Gastroesophageal sphincter (tissue), 3 donors: Measurements from ENCODE around the gene ECEL1.

Experiments
- EP300 ChIP-seq: sonication (generic); formaldehyde crosslinking; IDR thresholded peaks from one replicate; pipeline ENCODE4 v1.6.1; 2017; ENCODE audit warnings: antibody characterized with exemption, mild to moderate bottlenecking
- POLR2A ChIP-seq, 2 donors: fragments of 450-650 bp; IDR thresholded peaks; one replicate each; pipeline ENCODE4 v1.6.1; 2017; ENCODE audit warnings: antibody characterized with exemption in 2 of 2, mild to moderate bottlenecking in 2 of 2, moderate library complexity in 1 of 2
- POLR2AphosphoS5 ChIP-seq: sonication (generic); formaldehyde crosslinking; IDR thresholded peaks from one replicate; pipeline ENCODE4 v1.6.1; 2017; ENCODE audit warnings: antibody characterized with exemption
- TF ChIP-seq, protein P1 (sequence below), 4 experiments: fragments of 200-600 bp in 2 of 4; fragments of 450-650 bp in 2 of 4; sonication (generic) in 1 of 4; IDR thresholded peaks; one replicate each; pipeline ENCODE4 v1.5.1; 2017 to 2019; ENCODE audit warnings: antibody characterized with exemption in 4 of 4, mild to moderate bottlenecking in 2 of 4, moderate library complexity in 2 of 4

GRCh38 chr2:232525199-232525598 lies 37.6 kb upstream of the ECEL1 start:
- no peak for TF ChIP-seq POLR2AphosphoS5
- TF ChIP-seq, protein P1, sequence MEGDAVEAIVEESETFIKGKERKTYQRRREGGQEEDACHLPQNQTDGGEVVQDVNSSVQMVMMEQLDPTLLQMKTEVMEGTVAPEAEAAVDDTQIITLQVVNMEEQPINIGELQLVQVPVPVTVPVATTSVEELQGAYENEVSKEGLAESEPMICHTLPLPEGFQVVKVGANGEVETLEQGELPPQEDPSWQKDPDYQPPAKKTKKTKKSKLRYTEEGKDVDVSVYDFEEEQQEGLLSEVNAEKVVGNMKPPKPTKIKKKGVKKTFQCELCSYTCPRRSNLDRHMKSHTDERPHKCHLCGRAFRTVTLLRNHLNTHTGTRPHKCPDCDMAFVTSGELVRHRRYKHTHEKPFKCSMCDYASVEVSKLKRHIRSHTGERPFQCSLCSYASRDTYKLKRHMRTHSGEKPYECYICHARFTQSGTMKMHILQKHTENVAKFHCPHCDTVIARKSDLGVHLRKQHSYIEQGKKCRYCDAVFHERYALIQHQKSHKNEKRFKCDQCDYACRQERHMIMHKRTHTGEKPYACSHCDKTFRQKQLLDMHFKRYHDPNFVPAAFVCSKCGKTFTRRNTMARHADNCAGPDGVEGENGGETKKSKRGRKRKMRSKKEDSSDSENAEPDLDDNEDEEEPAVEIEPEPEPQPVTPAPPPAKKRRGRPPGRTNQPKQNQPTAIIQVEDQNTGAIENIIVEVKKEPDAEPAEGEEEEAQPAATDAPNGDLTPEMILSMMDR (IDR thresholded peaks at IDR 0.05) = no peak
- no peak for TF ChIP-seq POLR2A (IDR thresholded peaks at IDR 0.05)
- no peak for TF ChIP-seq EP300
